HCT116 (cell line): ENCODE measurements around the gene MYOM1. TPM values are rescaled to one million over a fixed set of nuclear protein-coding genes. Genes with fewer than 3 reads are reported as not detected.

Experiments used
- ATAC-seq: fragments of 200-7000 bp; cut with Tn5 transposase; 2 replicates; pipeline ENCODE4 v1.9.1; 2020; ENCODE audit warnings: mild to moderate bottlenecking, moderate library complexity
- BruUV-seq: library from RNA; stranded (reverse); fragments of 400-500 nt; replicated peaks from 2 replicates; lab custom pipeline; 2021; lab: Mats Ljungman, UMichigan
- CTCF ChIA-PET: fragments of 300-600 bp; sonication (Branson Sonifier 250); formaldehyde crosslinking; loops from one replicate; lab custom pipeline; 2021; ENCODE audit warnings: antibody characterized with exemption; lab: Charles Lee
- POLR2A ChIA-PET: fragments of 300-600, 350-600 bp; sonication (Branson Sonifier 250); formaldehyde crosslinking; loops from one replicate; lab custom pipeline; 2021; ENCODE audit warnings: antibody characterized with exemption; lab: Charles Lee
- RAD21 ChIA-PET, 2 experiments: fragments of 300-600 bp; sonication (Branson Sonifier 250); formaldehyde crosslinking; loops; one replicate each; lab custom pipeline; 2023; ENCODE audit warnings: low total read pairs in 2 of 2; ENCODE audit not compliant: uncharacterized antibody in 2 of 2, unreplicated experiment in 2 of 2, low non-redundant PET in 1 of 2; lab: Charles Lee
- DNase-seq: peaks from one replicate; pipeline ENCODE4 v3.0.0-alpha.2; 2010; ENCODE audit warnings: low read depth, low spot score
- H2AFZ ChIP-seq: fragments of 200-600 bp; shearing (Covaris generic), sonication (generic); 2 replicates; pipeline ENCODE4 v1.6.1; 2017; ENCODE audit warnings: low read depth, mixed run types, mixed read lengths, antibody characterized with exemption, low read length; ENCODE audit not compliant: poor library complexity, severe bottlenecking
- H3K27ac ChIP-seq: 2 replicates; pipeline ENCODE4 v1.5.1; 2012; ENCODE audit warnings: low read depth, low read length
- H3K27me3 ChIP-seq: fragments of 200-600 bp; sonication (generic); 2 replicates; pipeline ENCODE4 v1.6.1; 2016; ENCODE audit warnings: mixed run types, low read length, mixed read lengths; ENCODE audit not compliant: insufficient read depth
- H3K36me3 ChIP-seq, 2 experiments: fragments of 200-500 bp in 1 of 2; fragments of 200-600 bp in 1 of 2; sonication (Bioruptor generic) in 1 of 2; sonication (generic) in 1 of 2; 2 replicates each; pipeline versions ENCODE4 v1.5.1 to v1.6.1; 2014 to 2016; ENCODE audit warnings: low read length in 2 of 2, inconsistent platforms in 1 of 2, mixed read lengths in 1 of 2, mixed run types in 1 of 2; ENCODE audit not compliant: insufficient read depth in 2 of 2, control insufficient read depth in 1 of 2
- H3K4me1 ChIP-seq, 2 experiments: fragments of 200-600 bp in 1 of 2; sonication (generic) in 1 of 2; 2 replicates each; pipeline versions ENCODE4 v1.5.1 to v1.6.1; 2012 to 2017; ENCODE audit warnings: low read length in 2 of 2, inconsistent platforms in 1 of 2, mild to moderate bottlenecking in 1 of 2, mixed read lengths in 1 of 2, mixed run types in 1 of 2, moderate library complexity in 1 of 2; ENCODE audit not compliant: insufficient read depth in 2 of 2, control insufficient read depth in 1 of 2
- H3K4me2 ChIP-seq: fragments of 200-600 bp; sonication (generic); 2 replicates; pipeline ENCODE4 v1.6.1; 2017; ENCODE audit warnings: mixed run types, low read length, mixed read lengths
- H3K4me3 ChIP-seq, 2 experiments: fragments of 200-600 bp in 1 of 2; sonication (generic) in 1 of 2; replicated peaks in 1 of 2; 2 replicates each; pipeline ENCODE4 v1.5.1; 2011 to 2016; ENCODE audit warnings: low read length in 2 of 2, control low read depth in 1 of 2, low read depth in 1 of 2, mild to moderate bottlenecking in 1 of 2, mixed read lengths in 1 of 2, mixed run types in 1 of 2
- H3K79me2 ChIP-seq: fragments of 200-600 bp; sonication (generic); 2 replicates; pipeline ENCODE4 v1.6.1; 2017; ENCODE audit warnings: mild to moderate bottlenecking, mixed run types, low read length, moderate library complexity, mixed read lengths; ENCODE audit not compliant: insufficient read depth
- H3K9ac ChIP-seq: fragments of 200-600 bp; sonication (generic); 2 replicates; pipeline ENCODE4 v1.6.1; 2016; ENCODE audit warnings: low read length, mixed read lengths
- H3K9me2 ChIP-seq: fragments of 200-600 bp; sonication (generic), shearing (Covaris generic); 2 replicates; pipeline ENCODE4 v1.6.1; 2017; ENCODE audit warnings: mixed run types, mild to moderate bottlenecking, moderate library complexity; ENCODE audit not compliant: insufficient read depth
- H3K9me3 ChIP-seq, 2 experiments: fragments of 200-500 bp in 1 of 2; fragments of 200-600 bp in 1 of 2; sonication (Bioruptor generic) in 1 of 2; sonication (generic) in 1 of 2; 2 replicates each; pipeline ENCODE4 v1.6.1; 2014 to 2017; ENCODE audit warnings: low read length in 2 of 2, mixed read lengths in 2 of 2, inconsistent platforms in 1 of 2, low read depth in 1 of 2, mild to moderate bottlenecking in 1 of 2, mixed run types in 1 of 2, moderate library complexity in 1 of 2; ENCODE audit not compliant: control insufficient read depth in 1 of 2, insufficient read depth in 1 of 2
- H4K20me1 ChIP-seq: fragments of 200-600 bp; sonication (generic), shearing (Covaris generic); 2 replicates; pipeline ENCODE4 v1.6.1; 2017; ENCODE audit warnings: mixed run types, mild to moderate bottlenecking, moderate library complexity; ENCODE audit not compliant: insufficient read depth
- CTCF ChIP-seq, 3 experiments: fragments of 200-600 bp in 1 of 3; sonication (generic) in 1 of 3; IDR thresholded peaks in 2 of 3; conservative IDR thresholded peaks in 1 of 3; 2 replicates each; pipeline ENCODE4 v1.5.1; 2012 to 2017; ENCODE audit warnings: low read depth in 2 of 3, low read length in 2 of 3, antibody characterized with exemption in 1 of 3, borderline replicate concordance in 1 of 3, control low read depth in 1 of 3, mild to moderate bottlenecking in 1 of 3, mixed read lengths in 1 of 3, mixed run types in 1 of 3, moderate library complexity in 1 of 3; ENCODE audit not compliant: insufficient read depth in 1 of 3
- MAX ChIP-seq: IDR thresholded peaks from 2 replicates; pipeline ENCODE4 v1.6.1; 2012
- REST ChIP-seq: IDR thresholded peaks from 2 replicates; pipeline ENCODE4 v1.6.1; 2012; ENCODE audit warnings: low read depth
- SIN3A ChIP-seq: IDR thresholded peaks from 2 replicates; pipeline ENCODE4 v1.6.1; 2012; ENCODE audit warnings: low read depth
- TCF7L2 ChIP-seq: IDR thresholded peaks from 2 replicates; pipeline ENCODE4 v1.7.0; 2011; ENCODE audit warnings: borderline replicate concordance, inconsistent platforms; ENCODE audit not compliant: insufficient read depth, insufficient read length; ENCODE audit errors: extremely low read depth
- ZBTB33 ChIP-seq: IDR thresholded peaks from 2 replicates; pipeline ENCODE4 v1.6.1; 2011; ENCODE audit warnings: mild to moderate bottlenecking, low read length, moderate library complexity; ENCODE audit not compliant: insufficient replicate concordance; ENCODE audit errors: extremely low read depth
- ZNF274 ChIP-seq: fragments of 200-500 bp; sonication (Bioruptor generic); IDR thresholded peaks from 2 replicates; pipeline ENCODE4 v1.6.1; 2014; ENCODE audit warnings: mild to moderate bottlenecking, low read depth, low read length, inconsistent platforms
- intact Hi-C: fragments of 100-400 bp; cut with micrococcal nuclease; formaldehyde crosslinking; loops from 2 replicates; pipeline ENCODE4 v1.10.0; 2022
- total RNA-seq: library from RNA; stranded (reverse); gene quantifications from one replicate; pipeline ENCODE4 v1.2.1, GENCODE V29; 2021; ENCODE audit not compliant: unreplicated experiment

MYOM1 gene
- total RNA-seq, 1 experiment from 2014 or later: 0.52 TPM

- H3K4me3 ChIP-seq: no peak overlapping the region
- RAD21 ChIA-PET: no interaction called here
- H4K20me1 ChIP-seq: no peaks in the 10 kb centered on the region; the same call in 1 of the 2 replicates
- no peak overlapping the region for H3K27ac ChIP-seq
- H3K27me3 ChIP-seq: no peaks in the 10 kb centered on the region
- H3K4me2 ChIP-seq: no peak overlapping the region
- no peaks in the 10 kb centered on the region for H3K9me2 ChIP-seq
- no peaks in the 10 kb centered on the region for H3K9me3 ChIP-seq
- ATAC-seq (no peak), DNase-seq (no peak)
- H3K36me3 ChIP-seq: no peaks in the 10 kb centered on the region
- no peaks in the 10 kb centered on the region for H3K79me2 ChIP-seq
- no peak overlapping the region for H3K9ac ChIP-seq
- no peak for TF ChIP-seq ZNF274
- TF ChIP-seq CTCF (IDR thresholded peaks at IDR 0.05 in 2 of 3, conservative IDR thresholded peaks at IDR 0.05 in 1 of 3; ENCODE audit: borderline replicate concordance in 1 of 3, insufficient read depth in 1 of 3, low read depth in 2 of 3, low read length in 2 of 3): no peak
- TF ChIP-seq MAX: no peak
- TF ChIP-seq REST: no peak
- TF ChIP-seq SIN3A: no peak
- TF ChIP-seq ZBTB33: no peak
- no peak for TF ChIP-seq TCF7L2
- CTCF ChIA-PET: interaction anchor here (0.9 kb wide), 1 partner anchor 10 kb away, joined by 3 read pairs; no protein-coding TSS in a partner anchor
- POLR2A ChIA-PET: no interaction called here
- H2AFZ ChIP-seq: no peak overlapping the region
- intact Hi-C loops: no loop called here
- BruUV-seq: no TSS peak
- H3K4me1 ChIP-seq: no peaks in the 10 kb centered on the region; a peak in 1 of 4 replicates
Observed at GRCh38 chr18:3111523-3112240, 108.1 kb downstream of the MYOM1 start.
